Keratinocyte (primary cell): ENCODE data around the gene LMNTD1.

ENCODE experiments used
- CTCF ChIP-seq, 3 experiments: IDR thresholded peaks in 1 of 3; conservative IDR thresholded peaks in 1 of 3; optimal IDR thresholded peaks in 1 of 3; 2 replicates in 2 of 3; 3 replicates in 1 of 3; pipeline versions ENCODE3 to v1.5.1; 2011; ENCODE audit warnings: low read length in 3 of 3, mild to moderate bottlenecking in 3 of 3, moderate library complexity in 2 of 3, control low read depth in 1 of 3, inconsistent platforms in 1 of 3; ENCODE audit not compliant: insufficient read depth in 2 of 3; ENCODE audit errors: extremely low read depth in 1 of 3
- EZH2 ChIP-seq: IDR thresholded peaks from one replicate; pipeline ENCODE4 v1.6.1; 2012; ENCODE audit warnings: inconsistent platforms, mild to moderate bottlenecking, low read length, moderate library complexity

DNA sequence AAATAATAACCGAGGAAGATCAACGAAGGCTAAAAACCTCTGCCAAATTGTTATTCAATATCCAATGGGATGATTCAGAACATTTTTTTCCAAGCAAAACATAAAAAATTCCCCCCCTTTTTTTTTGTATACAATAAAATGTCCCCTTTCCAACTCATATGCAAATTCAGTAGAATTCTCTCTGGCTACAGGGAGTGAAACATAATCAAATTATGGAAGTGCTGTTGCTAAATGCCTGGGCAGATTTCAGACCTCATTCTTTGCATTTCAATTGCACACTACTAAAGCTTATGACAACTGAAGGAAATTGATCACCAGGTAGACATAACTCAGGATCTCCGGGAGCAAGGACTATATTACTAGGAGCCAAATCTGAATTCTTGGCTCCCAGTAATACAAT, 51.0 kb downstream of the LMNTD1 start:
- TF ChIP-seq CTCF (optimal IDR thresholded peaks at IDR 0.05 in 1 of 3, IDR thresholded peaks at IDR 0.05 in 1 of 3, conservative IDR thresholded peaks at IDR 0.05 in 1 of 3; ENCODE audit: extremely low read depth in 1 of 3, insufficient read depth in 2 of 3, low read length in 3 of 3): no peak
- TF ChIP-seq EZH2: no peak
